ENCODE data around the gene GPR157. TPM values are rescaled to one million over a fixed set of nuclear protein-coding genes. Genes with fewer than 3 reads are reported as not detected.
A peak's percentile ranks its signal among the peaks of the same experiment; 100 is the strongest.

Gene GPR157
- total RNA-seq, 2 donors from 2014 or later, result 4.4 to 5.6 TPM

GRCh38 chr1:9121496-9122409, 7.1 kb downstream of the GPR157 start:
- peak in 2 of 3 donors; percentile 15 to 25 for DNase-seq
- Mint-ChIP-seq H3K4me1 (peaks cover 16% of the 10 kb centered on the region), H3K27me3 (no peaks in the 10 kb centered on the region), H3K36me3 (ENCODE audit: low read depth) (no peaks in the 10 kb centered on the region), H3K27ac (peak overlapping the region; percentile 67), H3K4me3 (peak overlapping the region; percentile 36)
- peak; percentile 100 for ATAC-seq
- H3K9me3 ChIP-seq (ENCODE audit: control insufficient read depth, low read length, poor library complexity, severe bottlenecking), result no peaks in the 10 kb centered on the region

GRCh38 chr1:9120312-9120958, 8.5 kb downstream of the GPR157 start:
- Mint-ChIP-seq H3K27ac (peak overlapping the region; percentile 67), H3K27me3 (no peaks in the 10 kb centered on the region), H3K4me1 (peaks cover 16% of the 10 kb centered on the region), H3K36me3 (ENCODE audit: low read depth) (no peaks in the 10 kb centered on the region), H3K4me3 (no peak overlapping the region)
- DNase-seq (no peak), ATAC-seq (no peak)
- H3K9me3 ChIP-seq (ENCODE audit: control insufficient read depth, low read length, poor library complexity, severe bottlenecking), result no peaks in the 10 kb centered on the region

- H3K4me3 Mint-ChIP-seq, result no peak overlapping the region
- H3K27ac Mint-ChIP-seq, result no peak overlapping the region
- H3K27me3 Mint-ChIP-seq, result no peaks in the 10 kb centered on the region
- no peak for ATAC-seq
- peaks cover 16% of the 10 kb centered on the region for H3K4me1 Mint-ChIP-seq
- no peak for DNase-seq
- H3K9me3 ChIP-seq (ENCODE audit: control insufficient read depth, low read length, poor library complexity, severe bottlenecking), result no peaks in the 10 kb centered on the region
- H3K36me3 Mint-ChIP-seq (ENCODE audit: low read depth), result no peaks in the 10 kb centered on the region
Measured at GRCh38 chr1:9119745-9120144, 9.2 kb downstream of the GPR157 start.

- Mint-ChIP-seq H3K36me3 (ENCODE audit: low read depth) (no peaks in the 10 kb centered on the region), H3K4me3 (no peak overlapping the region), H3K27ac (no peak overlapping the region), H3K27me3 (no peaks in the 10 kb centered on the region), H3K4me1 (peaks cover 18% of the 10 kb centered on the region)
- no peaks in the 10 kb centered on the region for H3K9me3 ChIP-seq (ENCODE audit: control insufficient read depth, low read length, poor library complexity, severe bottlenecking)
- ATAC-seq (no peak), DNase-seq (no peak)
Measured at GRCh38 chr1:9118186-9118585, 10.7 kb downstream of the GPR157 start.

- Mint-ChIP-seq H3K4me1 (peaks cover 13% of the 10 kb centered on the region), H3K27ac (no peak overlapping the region), H3K36me3 (ENCODE audit: low read depth) (no peaks in the 10 kb centered on the region), H3K27me3 (no peaks in the 10 kb centered on the region), H3K4me3 (no peak overlapping the region)
- no peak for ATAC-seq
- no peaks in the 10 kb centered on the region for H3K9me3 ChIP-seq (ENCODE audit: control insufficient read depth, low read length, poor library complexity, severe bottlenecking)
- DNase-seq, result no peak
Measured at GRCh38 chr1:9115351-9116205, 13.3 kb downstream of the GPR157 start.

GRCh38 chr1:9112961-9113880, 15.7 kb downstream of the GPR157 start:
- no peaks in the 10 kb centered on the region for H3K27me3 Mint-ChIP-seq
- no peak for ATAC-seq

GRCh38 chr1:9111957-9112356, 16.9 kb downstream of the GPR157 start:
- no peaks in the 10 kb centered on the region for H3K36me3 Mint-ChIP-seq (ENCODE audit: low read depth)
- DNase-seq (no peak), ATAC-seq (no peak)
- H3K27me3 Mint-ChIP-seq, result no peaks in the 10 kb centered on the region
- peaks cover 7% of the 10 kb centered on the region for H3K4me1 Mint-ChIP-seq
- no peaks in the 10 kb centered on the region for H3K9me3 ChIP-seq (ENCODE audit: control insufficient read depth, low read length, poor library complexity, severe bottlenecking)
- H3K27ac Mint-ChIP-seq, result no peak overlapping the region
- no peak overlapping the region for H3K4me3 Mint-ChIP-seq

More at GRCh38 chr1:9112961-9113880, 15.7 kb downstream of the GPR157 start:
- Mint-ChIP-seq H3K4me1 (peaks cover 10% of the 10 kb centered on the region), H3K27ac (no peak overlapping the region), H3K36me3 (ENCODE audit: low read depth) (no peaks in the 10 kb centered on the region), H3K4me3 (no peak overlapping the region)
- DNase-seq, result no peak
- H3K9me3 ChIP-seq (ENCODE audit: control insufficient read depth, low read length, poor library complexity, severe bottlenecking), result no peaks in the 10 kb centered on the region

GRCh38 chr1:9111357-9111691, 17.6 kb downstream of the GPR157 start:
- H3K27me3 Mint-ChIP-seq, result no peaks in the 10 kb centered on the region
- H3K4me3 Mint-ChIP-seq, result no peak overlapping the region
- no peak overlapping the region for H3K27ac Mint-ChIP-seq
- no peaks in the 10 kb centered on the region for H3K36me3 Mint-ChIP-seq (ENCODE audit: low read depth)
- peaks cover 7% of the 10 kb centered on the region for H3K4me1 Mint-ChIP-seq
- DNase-seq (no peak), ATAC-seq (no peak)
- H3K9me3 ChIP-seq (ENCODE audit: control insufficient read depth, low read length, poor library complexity, severe bottlenecking), result no peaks in the 10 kb centered on the region

- ATAC-seq (peak; percentile 75), DNase-seq (peak; percentile 61 to 84 (median 68))
- Mint-ChIP-seq H3K27ac (no peak overlapping the region), H3K36me3 (ENCODE audit: low read depth) (no peaks in the 10 kb centered on the region), H3K27me3 (no peaks in the 10 kb centered on the region), H3K4me3 (no peak overlapping the region), H3K4me1 (peaks cover 7% of the 10 kb centered on the region)
- H3K9me3 ChIP-seq (ENCODE audit: control insufficient read depth, low read length, poor library complexity, severe bottlenecking), result no peaks in the 10 kb centered on the region
Measured at GRCh38 chr1:9110669-9111356, 18.1 kb downstream of the GPR157 start.

GRCh38 chr1:9108056-9108665, 20.7 kb downstream of the GPR157 start:
- H3K4me3 Mint-ChIP-seq, result no peak overlapping the region
- H3K9me3 ChIP-seq (ENCODE audit: control insufficient read depth, low read length, poor library complexity, severe bottlenecking), result no peaks in the 10 kb centered on the region
- peaks cover 5% of the 10 kb centered on the region for H3K4me1 Mint-ChIP-seq
- DNase-seq (no peak), ATAC-seq (no peak)
- H3K27me3 Mint-ChIP-seq, result no peaks in the 10 kb centered on the region
- no peak overlapping the region for H3K27ac Mint-ChIP-seq
- no peaks in the 10 kb centered on the region for H3K36me3 Mint-ChIP-seq (ENCODE audit: low read depth)

GRCh38 chr1:9107136-9107535, 21.8 kb downstream of the GPR157 start:
- H3K27ac Mint-ChIP-seq, result no peak overlapping the region
- ATAC-seq (no peak), DNase-seq (no peak)
- peaks cover 2% of the 10 kb centered on the region for H3K36me3 Mint-ChIP-seq (ENCODE audit: low read depth)
- H3K27me3 Mint-ChIP-seq, result no peaks in the 10 kb centered on the region
- H3K9me3 ChIP-seq (ENCODE audit: control insufficient read depth, low read length, poor library complexity, severe bottlenecking), result no peaks in the 10 kb centered on the region
- H3K4me1 Mint-ChIP-seq, result peaks cover 5% of the 10 kb centered on the region
- no peak overlapping the region for H3K4me3 Mint-ChIP-seq

- DNase-seq, result no peak
- Mint-ChIP-seq H3K4me3 (no peak overlapping the region), H3K27ac (no peak overlapping the region), H3K36me3 (ENCODE audit: low read depth) (peaks cover 2% of the 10 kb centered on the region), H3K4me1 (peaks cover 2% of the 10 kb centered on the region), H3K27me3 (no peaks in the 10 kb centered on the region)
- ATAC-seq, result no peak
- no peaks in the 10 kb centered on the region for H3K9me3 ChIP-seq (ENCODE audit: control insufficient read depth, low read length, poor library complexity, severe bottlenecking)
Measured at GRCh38 chr1:9106286-9106685, 22.6 kb downstream of the GPR157 start.
